ENCODE data around the gene SLC51A.

- TF ChIP-seq, protein P1, sequence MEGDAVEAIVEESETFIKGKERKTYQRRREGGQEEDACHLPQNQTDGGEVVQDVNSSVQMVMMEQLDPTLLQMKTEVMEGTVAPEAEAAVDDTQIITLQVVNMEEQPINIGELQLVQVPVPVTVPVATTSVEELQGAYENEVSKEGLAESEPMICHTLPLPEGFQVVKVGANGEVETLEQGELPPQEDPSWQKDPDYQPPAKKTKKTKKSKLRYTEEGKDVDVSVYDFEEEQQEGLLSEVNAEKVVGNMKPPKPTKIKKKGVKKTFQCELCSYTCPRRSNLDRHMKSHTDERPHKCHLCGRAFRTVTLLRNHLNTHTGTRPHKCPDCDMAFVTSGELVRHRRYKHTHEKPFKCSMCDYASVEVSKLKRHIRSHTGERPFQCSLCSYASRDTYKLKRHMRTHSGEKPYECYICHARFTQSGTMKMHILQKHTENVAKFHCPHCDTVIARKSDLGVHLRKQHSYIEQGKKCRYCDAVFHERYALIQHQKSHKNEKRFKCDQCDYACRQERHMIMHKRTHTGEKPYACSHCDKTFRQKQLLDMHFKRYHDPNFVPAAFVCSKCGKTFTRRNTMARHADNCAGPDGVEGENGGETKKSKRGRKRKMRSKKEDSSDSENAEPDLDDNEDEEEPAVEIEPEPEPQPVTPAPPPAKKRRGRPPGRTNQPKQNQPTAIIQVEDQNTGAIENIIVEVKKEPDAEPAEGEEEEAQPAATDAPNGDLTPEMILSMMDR (IDR thresholded peaks at IDR 0.05): no peak
- TF ChIP-seq EP300 (IDR thresholded peaks at IDR 0.05) (no peak), POLR2AphosphoS5 (IDR thresholded peaks at IDR 0.05) (no peak), POLR2A (IDR thresholded peaks at IDR 0.05) (no peak)
Observed at GRCh38 chr3:196219970-196220311, 3.6 kb downstream of the SLC51A start.

Data from gastroesophageal sphincter (tissue), 3 donors.